GM12878 (cell line): ENCODE data around the gene PAK6. TPM values are rescaled to one million over a fixed set of nuclear protein-coding genes. Genes with fewer than 3 reads are reported as not detected.

Experiments
- ATF3 ChIP-seq: IDR thresholded peaks from 2 replicates; pipeline ENCODE4 v1.6.1; 2011; ENCODE audit warnings: low read depth, mild to moderate bottlenecking, low read length, moderate library complexity, borderline replicate concordance; ENCODE audit errors: extremely low read depth
- BCL3 ChIP-seq: IDR thresholded peaks from 2 replicates; pipeline ENCODE4 v1.6.1; 2011; ENCODE audit warnings: borderline replicate concordance, low read depth, mild to moderate bottlenecking, moderate library complexity, low read length; ENCODE audit not compliant: insufficient read depth, poor library complexity, severe bottlenecking
- BCLAF1 ChIP-seq: fragments of 450-650 bp; IDR thresholded peaks from 2 replicates; pipeline ENCODE4 v1.6.1; 2017; ENCODE audit warnings: antibody characterized with exemption, mild to moderate bottlenecking, moderate library complexity
- ESRRA ChIP-seq: IDR thresholded peaks from 2 replicates; pipeline ENCODE4 v1.6.1; 2012; ENCODE audit warnings: mild to moderate bottlenecking, low read length, improper control_type of control experiment
- FOXM1 ChIP-seq: IDR thresholded peaks from 2 replicates; pipeline ENCODE4 v1.6.1; 2012; ENCODE audit warnings: low read depth, mild to moderate bottlenecking, inconsistent platforms, low read length, moderate library complexity
- GATAD2B ChIP-seq: fragments of 450-650 bp; conservative IDR thresholded peaks from 2 replicates; pipeline ENCODE4 v1.6.1; 2017; ENCODE audit warnings: low read depth, mild to moderate bottlenecking, moderate library complexity
- JUND ChIP-seq: IDR thresholded peaks from 2 replicates; pipeline ENCODE4 v1.6.1; 2012; ENCODE audit warnings: low read depth, mild to moderate bottlenecking, low read length, improper control_type of control experiment, moderate library complexity
- KDM1A ChIP-seq: fragments of 200-600 bp; sonication (generic); IDR thresholded peaks from 2 replicates; pipeline ENCODE4 v1.6.1; 2016; ENCODE audit warnings: borderline replicate concordance
- KLF5 ChIP-seq: fragments of 450-650 bp; IDR thresholded peaks from 2 replicates; pipeline ENCODE4 v1.6.1; 2014; ENCODE audit warnings: mild to moderate bottlenecking; ENCODE audit not compliant: partially characterized antibody
- MTA2 ChIP-seq: fragments of 450-650 bp; IDR thresholded peaks from 2 replicates; pipeline ENCODE4 v1.6.1; 2016; ENCODE audit warnings: low read depth, mild to moderate bottlenecking, moderate library complexity
- NFXL1 ChIP-seq: fragments of 450-650 bp; IDR thresholded peaks from 2 replicates; pipeline ENCODE4 v1.6.1; 2017; ENCODE audit warnings: antibody characterized with exemption, mild to moderate bottlenecking, borderline replicate concordance
- NFYB ChIP-seq: IDR thresholded peaks from 2 replicates; pipeline ENCODE4 v1.6.1; 2011; ENCODE audit warnings: low read depth, mild to moderate bottlenecking, low read length, improper control_type of control experiment, moderate library complexity; ENCODE audit not compliant: insufficient read depth
- RFX5 ChIP-seq: IDR thresholded peaks from 2 replicates; pipeline ENCODE4 v1.6.1; 2011; ENCODE audit warnings: low read depth, low read length, improper control_type of control experiment
- SRF ChIP-seq, 2 experiments: IDR thresholded peaks; 2 replicates each; pipeline ENCODE4 v1.6.1; 2011; ENCODE audit warnings: low read depth in 2 of 2, low read length in 2 of 2, mild to moderate bottlenecking in 1 of 2, moderate library complexity in 1 of 2
- TAF1 ChIP-seq: IDR thresholded peaks from 2 replicates; pipeline ENCODE4 v1.6.1; 2011; ENCODE audit warnings: mild to moderate bottlenecking, low read depth, low read length, borderline replicate concordance
- TCF3 ChIP-seq: IDR thresholded peaks from 2 replicates; pipeline ENCODE4 v1.6.1; 2012; ENCODE audit warnings: low read depth, mild to moderate bottlenecking, low read length, borderline replicate concordance; ENCODE audit not compliant: insufficient read depth
- ZBED1 ChIP-seq: IDR thresholded peaks from 2 replicates; pipeline ENCODE4 v1.6.1; 2016; ENCODE audit warnings: borderline replicate concordance
- ZBTB40 ChIP-seq: fragments of 450-650 bp; IDR thresholded peaks from 2 replicates; pipeline ENCODE4 v1.6.1; 2016; ENCODE audit warnings: mild to moderate bottlenecking, moderate library complexity, borderline replicate concordance
- ZNF207 ChIP-seq: fragments of 450-650 bp; IDR thresholded peaks from 2 replicates; pipeline ENCODE4 v1.6.1; 2014; ENCODE audit warnings: antibody characterized with exemption, mild to moderate bottlenecking, borderline replicate concordance
- ZNF24 ChIP-seq: fragments of 450-650 bp; IDR thresholded peaks from 2 replicates; pipeline ENCODE4 v1.6.1; 2017; ENCODE audit warnings: antibody characterized with exemption, mild to moderate bottlenecking
- polyA plus RNA-seq, 11 experiments: library from polyadenylated mRNA; depleted of rRNA in 4 of 11; unstranded in 6 of 11; stranded (reverse) in 5 of 11; fragments of >200 nt; fragmentation: Nextera tagmentation in 4 of 11; fragmentation: Illumina TruSeq in 1 of 11; extraction: Ambion mirVana in 4 of 11; extraction: Trizol in 1 of 11; gene quantifications; 1 replicate in 1 of 11; 2 replicates in 10 of 11; pipeline versions ENCODE4 v1.2.1 to v1.2.3, GENCODE V29; 2011 to 2016; ENCODE audit warnings: inconsistent platforms in 2 of 11, missing spikeins in 2 of 11, low read depth in 1 of 11
- total RNA-seq, 4 experiments: library from RNA; depleted of rRNA in 3 of 4; stranded (reverse); fragments of >200 nt in 3 of 4; fragmentation: Illumina TruSeq in 1 of 4; extraction: Trizol in 1 of 4; gene quantifications; 2 replicates each; pipeline versions ENCODE4 v1.2.1 to v1.2.3, GENCODE V29; 2013 to 2021

Gene PAK6
- total and polyA plus RNA-seq, 10 of the 15 experiments (the other 5 are each of a cell fraction or from before 2014, with no cell fraction given), result 0.07 to 0.92 (median 0.31) TPM; not detected in 2

- no peak for TF ChIP-seq ZBTB40
- TF ChIP-seq ZNF207, result no peak
- TF ChIP-seq ATF3, result no peak
- no peak for TF ChIP-seq NFYB
- peak; percentile 51; the same call in 1 of the 2 replicates for TF ChIP-seq JUND
- no peak for TF ChIP-seq MTA2
- no peak for TF ChIP-seq TCF3
- TF ChIP-seq BCL3, result no peak
- no peak for TF ChIP-seq ZNF24
- peak; percentile 72 to 77; a peak in 3 of 4 replicates for TF ChIP-seq SRF (IDR thresholded peaks at IDR 0.05; ENCODE audit: low read depth in 2 of 2, low read length in 2 of 2)
- TF ChIP-seq NFXL1, result no peak
- TF ChIP-seq RFX5, result no peak
- no peak for TF ChIP-seq KDM1A
- TF ChIP-seq KLF5, result no peak
- TF ChIP-seq TAF1, result no peak
- TF ChIP-seq ESRRA, result no peak
- no peak for TF ChIP-seq FOXM1
- TF ChIP-seq ZBED1, result no peak
- TF ChIP-seq GATAD2B, result 0 out of 2 replicates have a peak, but pooled peaks have one; percentile 19
- TF ChIP-seq BCLAF1, result no peak
These were observed 84.5 kb downstream of the PAK6 start, which contains the start of gene INAFM2 (continued) for GRCh38 chr15:40323239-40323952.
